ENCODE measurements around the gene ZNF750.

DNA sequence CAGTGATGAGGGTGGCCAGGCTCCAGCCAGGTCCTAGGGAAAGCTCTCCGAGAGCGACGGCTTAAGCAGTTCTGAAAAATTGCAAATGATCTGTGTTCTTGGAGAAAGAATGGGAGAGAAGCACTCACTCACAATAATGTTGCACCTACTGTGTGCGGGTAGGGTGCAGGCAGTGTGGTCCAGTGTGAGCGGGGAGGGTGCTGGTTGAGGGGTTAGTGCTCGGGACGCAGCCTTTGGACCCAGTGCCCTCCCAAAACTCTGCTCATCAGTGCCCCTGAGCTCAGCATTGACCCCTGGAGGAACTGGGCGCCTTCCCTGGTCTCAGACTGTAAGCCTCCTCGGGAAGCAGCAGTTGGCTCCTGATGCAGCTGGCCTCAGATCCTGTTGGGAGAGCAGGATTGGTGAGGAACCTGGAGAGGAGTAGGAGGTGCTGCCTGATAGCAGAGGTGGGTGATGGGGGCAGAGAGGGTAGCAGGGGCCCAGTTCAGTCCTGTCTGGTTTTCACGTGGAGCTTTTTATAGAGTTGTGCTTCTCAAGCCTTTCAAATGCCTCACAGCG is 23.6 kb upstream of the ZNF750 start:
- TF ChIP-seq, protein P1, sequence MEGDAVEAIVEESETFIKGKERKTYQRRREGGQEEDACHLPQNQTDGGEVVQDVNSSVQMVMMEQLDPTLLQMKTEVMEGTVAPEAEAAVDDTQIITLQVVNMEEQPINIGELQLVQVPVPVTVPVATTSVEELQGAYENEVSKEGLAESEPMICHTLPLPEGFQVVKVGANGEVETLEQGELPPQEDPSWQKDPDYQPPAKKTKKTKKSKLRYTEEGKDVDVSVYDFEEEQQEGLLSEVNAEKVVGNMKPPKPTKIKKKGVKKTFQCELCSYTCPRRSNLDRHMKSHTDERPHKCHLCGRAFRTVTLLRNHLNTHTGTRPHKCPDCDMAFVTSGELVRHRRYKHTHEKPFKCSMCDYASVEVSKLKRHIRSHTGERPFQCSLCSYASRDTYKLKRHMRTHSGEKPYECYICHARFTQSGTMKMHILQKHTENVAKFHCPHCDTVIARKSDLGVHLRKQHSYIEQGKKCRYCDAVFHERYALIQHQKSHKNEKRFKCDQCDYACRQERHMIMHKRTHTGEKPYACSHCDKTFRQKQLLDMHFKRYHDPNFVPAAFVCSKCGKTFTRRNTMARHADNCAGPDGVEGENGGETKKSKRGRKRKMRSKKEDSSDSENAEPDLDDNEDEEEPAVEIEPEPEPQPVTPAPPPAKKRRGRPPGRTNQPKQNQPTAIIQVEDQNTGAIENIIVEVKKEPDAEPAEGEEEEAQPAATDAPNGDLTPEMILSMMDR (IDR thresholded peaks at IDR 0.05): no peak
- TF ChIP-seq POLR2A (IDR thresholded peaks at IDR 0.05): no peak
